GM21526 (cell line): ENCODE measurements around the gene CYB5RL.

Experiments used
- ATAC-seq: cut with Tn5 transposase; IDR thresholded peaks from one replicate; pipeline ENCODE4 v1.9.1; 2021; ENCODE audit warnings: moderate library complexity; ENCODE audit not compliant: unreplicated experiment, low FRiP score

The CYB5RL gene

DNA sequence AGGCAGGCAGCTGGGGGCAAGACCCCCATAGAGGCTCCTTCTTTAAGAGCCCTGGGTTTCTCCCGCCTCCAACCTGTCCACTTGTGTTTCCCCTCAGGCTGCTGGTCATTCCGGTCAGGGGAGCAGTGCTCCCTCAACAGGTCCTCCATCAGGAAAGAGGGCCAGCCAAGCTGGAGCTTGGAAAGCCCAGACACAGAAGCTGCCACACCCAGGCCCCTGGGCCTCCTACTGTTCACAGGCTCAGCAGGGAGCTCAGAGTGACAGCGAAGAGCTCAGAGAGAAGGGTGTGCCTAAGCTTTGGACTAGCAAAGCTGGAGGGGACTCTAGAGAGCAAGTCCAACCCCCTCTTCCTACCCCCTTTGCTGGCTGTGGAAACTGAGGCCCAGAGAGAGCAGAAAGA, 36.8 kb downstream of the CYB5RL start:
- ATAC-seq, result no peak

DNA sequence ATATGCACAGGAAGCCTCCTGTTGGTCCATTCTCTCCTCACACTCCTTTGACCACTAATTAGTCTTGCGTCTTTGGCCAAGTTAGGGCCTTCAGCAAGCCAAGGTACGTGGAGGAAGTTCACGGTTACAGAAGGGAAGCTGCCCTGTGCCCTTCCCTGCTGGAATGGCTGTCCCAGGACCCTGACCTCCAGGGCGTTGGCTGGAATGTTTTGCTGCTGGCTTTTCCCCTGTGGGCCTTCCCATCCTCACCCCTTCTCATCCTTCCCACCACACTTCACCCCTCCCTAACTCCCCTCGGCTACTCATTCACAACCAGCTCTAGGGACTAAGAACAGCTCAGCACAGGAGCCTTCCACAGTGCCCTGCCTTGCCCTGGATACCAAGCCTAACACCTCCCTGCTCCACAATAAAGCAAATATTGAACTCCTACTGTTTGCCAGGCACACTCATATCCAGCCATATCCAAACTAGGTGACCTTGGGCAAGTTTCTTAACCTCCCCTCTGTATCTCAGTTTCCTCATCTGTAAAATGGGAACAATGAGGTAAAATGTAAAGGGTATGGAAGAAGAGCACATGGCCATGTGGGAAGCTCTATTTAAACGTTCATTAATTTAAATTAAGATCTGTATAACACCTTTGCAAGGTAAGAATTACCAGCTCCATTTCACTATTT, 38.2 kb downstream of the CYB5RL start:
- no peak for ATAC-seq

DNA sequence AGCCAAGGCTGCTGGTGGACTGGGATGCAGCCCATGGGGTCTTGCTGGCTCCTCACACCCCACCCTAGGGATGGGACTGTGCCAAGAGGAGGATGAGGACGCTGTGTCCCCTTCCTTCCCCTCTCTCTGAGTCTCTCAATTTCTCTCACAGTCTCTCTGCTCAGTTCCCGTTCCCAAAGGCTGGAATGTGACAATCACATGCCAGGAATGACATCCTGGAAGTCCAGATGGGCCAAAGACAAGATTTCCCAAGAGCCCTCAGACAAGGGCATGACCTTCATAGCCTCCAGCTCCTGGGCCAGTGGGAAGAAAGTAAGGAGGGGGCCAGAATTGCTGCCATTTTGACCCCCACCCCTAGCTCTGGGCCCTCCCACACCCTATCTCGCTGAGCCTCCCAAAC, 39.5 kb downstream of the CYB5RL start:
- no peak for ATAC-seq

DNA sequence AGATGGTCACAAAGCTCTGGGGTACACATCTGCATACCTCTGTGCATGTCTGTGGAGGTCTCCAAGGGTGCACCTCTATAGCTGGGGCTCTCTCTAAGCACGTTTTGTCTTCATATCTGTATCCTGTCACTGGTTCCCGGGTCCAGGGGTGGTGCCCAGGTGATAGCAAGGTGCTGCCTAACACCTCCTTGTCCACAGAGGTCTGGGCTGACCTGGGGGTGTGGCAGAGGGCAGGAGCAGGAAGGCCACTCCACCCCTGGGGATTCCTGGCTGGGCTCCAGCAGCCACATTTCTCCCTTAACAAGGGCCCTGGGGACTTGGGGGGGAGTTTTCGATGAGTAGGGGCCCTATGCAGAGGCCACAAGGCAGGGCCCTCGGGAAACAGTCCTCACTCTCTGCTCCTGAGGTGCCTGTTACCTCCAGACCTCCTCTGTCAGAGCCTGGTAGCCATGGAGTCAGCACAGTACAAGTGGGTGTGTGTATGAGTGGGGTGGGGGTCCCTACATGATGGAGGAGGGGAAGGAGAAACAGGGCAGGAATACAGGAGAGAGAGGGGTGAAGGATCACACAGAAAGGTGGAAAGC, 40.0 kb downstream of the CYB5RL start:
- ATAC-seq, result no peak

DNA sequence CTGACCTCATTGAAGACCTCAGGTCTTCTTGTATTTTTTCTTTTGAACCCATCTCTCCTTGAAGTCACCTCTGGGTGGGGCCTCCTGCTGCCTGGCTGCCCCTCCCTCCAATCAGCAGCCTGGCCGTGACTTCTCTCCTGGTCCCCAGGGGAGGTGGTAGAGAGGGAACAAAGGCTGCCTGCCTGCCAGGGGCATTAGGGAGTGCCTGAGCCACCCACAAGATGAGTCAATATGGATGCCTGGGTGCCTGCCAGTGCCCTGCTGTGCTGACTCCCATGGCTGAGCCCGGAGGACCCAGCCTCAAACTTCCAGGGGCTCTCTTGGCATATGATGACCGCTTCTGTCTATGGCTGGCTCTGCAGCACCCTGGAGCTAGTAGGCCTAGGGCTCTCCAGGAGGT, 41.8 kb downstream of the CYB5RL start:
- no peak for ATAC-seq

DNA sequence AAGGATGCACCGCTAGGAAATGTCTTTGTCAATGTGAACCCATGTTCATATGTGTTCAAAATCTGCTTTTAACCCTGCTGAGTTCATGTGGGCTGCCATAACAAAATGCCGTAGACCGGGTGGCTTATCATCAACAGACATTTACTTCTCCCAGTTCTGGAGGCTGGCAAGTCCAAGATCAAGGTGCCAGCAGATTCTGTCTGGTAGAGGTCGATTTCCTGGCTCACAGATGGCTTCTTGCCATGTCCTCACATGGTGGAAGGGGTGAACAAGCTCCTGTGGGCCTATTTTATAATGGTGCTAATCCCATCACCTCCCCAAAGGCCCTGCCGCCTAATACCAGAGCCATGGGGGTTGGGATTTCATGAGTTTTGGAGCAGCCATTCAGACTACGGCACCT, 42.4 kb downstream of the CYB5RL start:
- no peak for ATAC-seq

DNA sequence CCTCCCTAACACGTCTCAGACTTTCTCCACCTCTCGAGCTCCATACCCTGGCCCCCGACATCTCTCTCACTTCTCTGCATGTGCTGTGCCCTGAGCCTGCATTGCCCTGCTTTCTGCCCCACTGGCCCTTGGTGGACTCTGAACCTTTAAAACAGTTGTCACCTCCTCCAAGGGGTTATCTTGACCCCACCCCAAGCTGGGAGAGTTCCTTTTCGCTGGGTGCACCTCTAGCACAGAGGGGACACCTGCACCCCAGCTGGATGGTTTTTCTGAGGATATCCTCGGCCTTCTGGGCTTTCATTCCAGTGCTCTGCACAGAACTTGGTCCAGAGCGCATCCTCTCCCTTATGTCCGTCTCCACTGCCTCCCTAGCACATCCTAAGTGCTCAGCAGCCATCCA, 42.8 kb downstream of the CYB5RL start:
- ATAC-seq, result no peak

DNA sequence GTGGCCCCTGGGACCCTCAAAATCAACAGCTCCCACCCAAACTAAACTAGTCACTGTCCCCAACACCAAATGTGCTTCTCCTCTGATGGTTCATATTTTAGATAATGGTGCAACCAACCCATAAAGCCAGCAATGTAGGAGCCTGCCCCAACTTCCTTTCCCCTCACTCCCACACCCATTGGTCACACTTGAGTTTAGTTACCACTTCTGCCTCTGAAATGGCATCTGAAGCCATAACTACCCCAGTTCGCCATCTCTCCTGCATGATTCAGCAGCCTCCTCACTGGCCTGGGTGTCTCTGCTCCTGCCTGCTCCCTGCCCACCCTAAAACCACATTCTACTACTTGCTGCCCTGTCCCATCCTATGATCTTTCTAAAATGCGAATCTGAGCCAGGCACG, 43.6 kb downstream of the CYB5RL start:
- ATAC-seq, result no peak

DNA sequence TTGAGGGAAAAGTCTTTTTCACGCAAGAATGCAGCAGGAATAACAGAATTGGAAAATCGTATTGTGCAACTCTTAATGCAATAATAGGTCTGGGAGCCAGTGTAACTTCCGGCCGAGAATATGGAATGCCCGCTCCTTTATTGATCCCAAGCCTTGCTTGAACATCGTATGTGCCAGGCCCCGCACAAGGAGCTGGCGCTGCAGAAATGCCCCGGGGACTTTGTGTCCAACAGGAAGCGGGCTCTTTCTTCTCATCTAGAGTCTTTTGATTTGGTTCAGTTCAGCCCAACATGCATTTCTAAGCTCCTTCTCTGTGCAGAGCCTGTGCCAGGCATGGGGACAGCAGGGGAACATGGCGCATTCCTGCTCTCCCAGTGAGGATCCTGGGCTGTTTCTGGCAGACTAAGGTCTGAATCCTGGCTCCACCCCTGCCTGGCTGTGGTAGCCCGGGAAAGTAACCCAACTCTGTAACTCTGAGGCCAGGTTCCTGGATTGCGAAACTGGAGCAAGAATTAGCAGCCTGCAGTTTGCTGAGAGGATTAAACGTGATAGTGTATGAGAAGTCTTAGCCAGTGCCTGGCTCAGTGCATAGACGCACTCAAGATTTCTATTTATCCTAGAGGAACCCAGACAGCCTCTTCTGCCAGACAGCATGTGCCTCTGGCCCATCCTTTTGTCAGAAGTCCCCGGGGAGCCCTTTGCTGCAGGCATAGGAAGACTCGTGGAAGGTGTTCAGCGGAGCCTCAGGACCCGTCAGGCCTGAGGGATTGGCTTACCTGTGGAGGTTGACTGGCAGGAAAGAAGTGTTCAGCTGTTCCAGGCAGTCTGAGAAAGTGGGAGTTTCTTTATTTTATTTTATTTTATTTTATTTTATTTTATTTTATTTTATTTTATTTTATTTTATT, 46.0 kb downstream of the CYB5RL start:
- no peak for ATAC-seq

DNA sequence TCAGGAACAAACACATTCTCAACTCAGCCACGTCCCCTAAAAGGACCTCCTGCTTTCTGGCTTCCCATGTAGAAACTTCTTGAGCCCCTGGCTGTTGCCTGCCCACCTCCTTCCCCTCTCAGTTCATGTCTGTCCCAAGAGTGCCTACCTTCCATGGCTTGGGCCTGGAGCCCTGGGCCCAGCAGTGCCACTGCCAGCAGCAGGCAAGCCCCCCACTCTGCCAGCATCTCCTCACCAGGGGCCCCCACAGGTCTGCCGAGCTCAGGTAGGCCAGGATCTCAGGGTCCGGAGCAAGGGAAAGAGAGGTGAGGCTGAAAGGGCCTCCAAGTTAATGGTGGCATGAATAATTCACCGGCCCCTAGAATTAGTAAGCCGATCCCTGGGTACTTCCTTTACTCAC, 47.1 kb downstream of the CYB5RL start, which contains the start of gene CDCP2:
CDCP2 (minus strand) TSS at position 305 of the 400 bp plus-strand sequence; CDS start at position 227, 78 bp downstream.
- ATAC-seq, result no peak

DNA sequence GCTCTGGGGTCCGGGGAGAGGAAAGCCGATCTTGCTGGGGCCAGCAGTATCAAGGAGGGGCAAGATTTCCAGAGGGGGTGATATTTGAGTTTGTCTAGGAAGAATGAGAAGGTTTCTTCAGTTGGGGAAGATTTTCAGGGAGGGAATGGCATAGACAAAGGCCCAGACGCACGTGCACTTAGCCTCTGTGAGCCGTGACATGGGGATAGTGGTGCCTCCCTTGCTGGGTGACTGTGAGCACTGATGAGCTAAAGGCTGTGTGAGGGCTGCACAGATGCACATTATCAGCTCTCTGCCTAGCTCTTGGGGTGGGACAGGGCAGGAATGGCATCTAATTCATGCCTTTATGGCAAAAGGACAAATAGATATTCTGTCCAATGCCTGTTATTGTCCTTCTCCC, 48.8 kb downstream of the CYB5RL start:
- no peak for ATAC-seq
